IPS-15b (cell line): ENCODE data around the gene CCIN.
A peak's percentile ranks its signal among the peaks of the same experiment; 100 is the strongest.
"Not testable (repeated sequence)": the region's sequence is repeated elsewhere in the genome, so short reads cannot be mapped to it uniquely, and the experiment has no call there.

ENCODE experiments used
- H3K27me3 ChIP-seq: one replicate; pipeline ENCODE4 v1.6.1; 2013; ENCODE audit warnings: low read length; ENCODE audit not compliant: control insufficient read depth, insufficient read depth
- H3K36me3 ChIP-seq: one replicate; pipeline ENCODE4 v1.6.1; 2013; ENCODE audit warnings: low read length; ENCODE audit not compliant: control insufficient read depth, insufficient read depth
- H3K4me1 ChIP-seq: one replicate; pipeline ENCODE4 v1.6.1; 2013; ENCODE audit warnings: mild to moderate bottlenecking, low read length; ENCODE audit not compliant: control insufficient read depth, insufficient read depth
- H3K4me3 ChIP-seq: one replicate; pipeline ENCODE4 v1.5.1; 2013; ENCODE audit warnings: low read depth, low read length
- H3K9ac ChIP-seq: one replicate; pipeline ENCODE4 v1.6.1; 2013; ENCODE audit warnings: low read depth, mild to moderate bottlenecking, low read length
- H3K9me3 ChIP-seq: one replicate; pipeline ENCODE4 v1.6.1; 2013; ENCODE audit warnings: mild to moderate bottlenecking, low read length; ENCODE audit not compliant: control insufficient read depth, insufficient read depth

The CCIN gene

DNA sequence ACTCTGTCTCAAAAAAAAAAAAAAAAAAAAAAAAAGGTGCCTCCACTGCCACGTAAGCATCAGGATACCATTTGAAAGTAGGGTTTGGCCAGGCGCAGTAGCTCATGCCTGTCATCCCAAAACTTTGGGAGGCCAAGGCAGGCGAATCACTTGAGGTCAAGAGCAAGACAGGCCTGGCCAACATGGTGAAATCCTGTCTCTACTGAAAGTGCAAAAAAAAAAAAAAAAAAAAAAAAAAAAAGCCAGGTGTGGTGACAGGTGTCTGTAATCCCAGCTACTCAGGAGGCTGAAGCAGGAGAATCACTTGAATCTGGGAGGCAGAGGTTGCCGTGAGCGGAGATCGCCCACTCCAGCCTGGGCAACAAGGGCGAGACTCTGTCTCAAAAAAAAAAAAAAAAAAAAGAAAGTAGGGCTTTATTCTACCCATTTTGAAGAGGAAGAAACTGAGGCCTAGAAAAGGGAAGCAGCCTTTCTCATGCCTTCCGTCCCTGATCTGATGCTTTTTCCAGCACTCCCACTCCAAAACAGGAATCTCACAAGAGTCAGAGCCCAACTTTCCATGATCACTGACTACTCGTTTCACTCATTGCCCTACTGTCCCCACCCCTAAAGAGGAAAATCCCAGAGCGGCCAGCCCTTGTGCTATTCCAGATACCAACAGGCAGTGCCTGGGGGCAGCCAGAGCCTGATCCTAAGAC, 16.3 kb upstream of the CCIN start:
- no peaks in the 10 kb centered on the region for H3K36me3 ChIP-seq
- no peaks in the 10 kb centered on the region for H3K4me1 ChIP-seq

DNA sequence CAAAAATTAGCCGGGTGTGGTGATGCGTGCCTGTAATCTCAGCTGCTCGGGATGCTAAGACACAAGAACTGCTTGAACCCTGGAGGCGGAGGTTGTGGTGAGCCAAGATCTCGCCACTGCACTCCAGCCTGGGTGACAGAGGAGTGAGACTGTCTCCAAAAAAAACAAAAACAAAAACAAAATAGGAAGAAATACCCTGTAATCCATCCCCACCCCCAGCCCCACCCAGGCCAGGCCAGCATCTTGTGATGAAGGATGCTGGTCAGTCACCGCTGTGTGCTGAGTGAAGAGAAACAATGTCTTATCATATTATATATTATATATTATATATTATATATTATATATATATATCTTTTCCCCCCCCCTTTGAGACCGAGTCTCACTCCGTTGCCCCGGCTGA, 15.4 kb upstream of the CCIN start:
- H3K4me1 ChIP-seq: no peaks in the 10 kb centered on the region
- H3K9me3 ChIP-seq: peaks cover 5% of the 10 kb centered on the region
- H3K27me3 ChIP-seq: no peaks in the 10 kb centered on the region
- no peaks in the 10 kb centered on the region for H3K36me3 ChIP-seq
- H3K9ac ChIP-seq: no peak overlapping the region
- no peak overlapping the region for H3K4me3 ChIP-seq

More for the DNA sequence above, 16.3 kb upstream of the CCIN start:
- no peak overlapping the region for H3K4me3 ChIP-seq
- H3K9ac ChIP-seq: no peak overlapping the region
- peaks cover 5% of the 10 kb centered on the region for H3K9me3 ChIP-seq
- no peaks in the 10 kb centered on the region for H3K27me3 ChIP-seq

GRCh38 chr9:36154331-36154952, 14.7 kb upstream of the CCIN start:
- Histone ChIP-seq H3K9me3 (peaks cover 5% of the 10 kb centered on the region), H3K4me1 (no peaks in the 10 kb centered on the region), H3K9ac (no peak overlapping the region), H3K27me3 (no peaks in the 10 kb centered on the region), H3K4me3 (no peak overlapping the region), H3K36me3 (no peaks in the 10 kb centered on the region)

- Histone ChIP-seq H3K9ac (no peak overlapping the region), H3K4me3 (no peak overlapping the region), H3K36me3 (no peaks in the 10 kb centered on the region), H3K4me1 (no peaks in the 10 kb centered on the region), H3K9me3 (peaks cover 5% of the 10 kb centered on the region), H3K27me3 (no peaks in the 10 kb centered on the region)
Measured at GRCh38 chr9:36156116-36156515, 13.1 kb upstream of the CCIN start.

- H3K27me3 ChIP-seq: no peaks in the 10 kb centered on the region
- H3K4me3 ChIP-seq: no peak overlapping the region
Measured at GRCh38 chr9:36158122-36158521, 11.1 kb upstream of the CCIN start.

GRCh38 chr9:36158917-36159316, 10.3 kb upstream of the CCIN start:
- no peak overlapping the region for H3K9ac ChIP-seq
- peaks cover 14% of the 10 kb centered on the region for H3K4me1 ChIP-seq
- H3K36me3 ChIP-seq: no peaks in the 10 kb centered on the region
- H3K27me3 ChIP-seq: no peaks in the 10 kb centered on the region
- peaks cover 5% of the 10 kb centered on the region for H3K9me3 ChIP-seq
- H3K4me3 ChIP-seq: no peak overlapping the region

More at GRCh38 chr9:36158122-36158521, 11.1 kb upstream of the CCIN start:
- H3K9ac ChIP-seq: no peak overlapping the region
- H3K9me3 ChIP-seq: peaks cover 5% of the 10 kb centered on the region
- no peaks in the 10 kb centered on the region for H3K36me3 ChIP-seq
- peaks cover 9% of the 10 kb centered on the region for H3K4me1 ChIP-seq

DNA sequence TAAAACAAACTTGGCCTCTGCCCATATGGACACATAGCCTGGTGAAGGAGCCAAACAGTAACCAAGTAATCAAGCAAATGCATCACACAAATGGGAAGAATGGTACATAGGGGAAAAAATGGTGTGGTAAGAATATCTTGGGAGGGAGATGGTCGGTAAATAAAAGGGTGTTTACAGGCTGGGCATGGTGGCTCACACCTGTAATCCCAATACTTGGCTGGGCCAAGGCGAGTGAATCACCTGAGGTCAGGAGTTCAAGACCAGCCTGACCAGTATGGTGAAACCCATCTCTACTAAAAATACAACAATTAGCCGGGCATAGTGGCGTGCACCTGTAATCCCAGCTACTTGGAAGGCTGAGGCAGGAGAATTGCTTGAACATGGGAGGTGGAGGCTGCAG, 9.7 kb upstream of the CCIN start:
- H3K9me3 ChIP-seq, H3K4me3 ChIP-seq, H3K9ac ChIP-seq, H3K36me3 ChIP-seq, H3K27me3 ChIP-seq: not testable (repeated sequence)
- H3K4me1 ChIP-seq: peaks cover 17% of the 10 kb centered on the region

DNA sequence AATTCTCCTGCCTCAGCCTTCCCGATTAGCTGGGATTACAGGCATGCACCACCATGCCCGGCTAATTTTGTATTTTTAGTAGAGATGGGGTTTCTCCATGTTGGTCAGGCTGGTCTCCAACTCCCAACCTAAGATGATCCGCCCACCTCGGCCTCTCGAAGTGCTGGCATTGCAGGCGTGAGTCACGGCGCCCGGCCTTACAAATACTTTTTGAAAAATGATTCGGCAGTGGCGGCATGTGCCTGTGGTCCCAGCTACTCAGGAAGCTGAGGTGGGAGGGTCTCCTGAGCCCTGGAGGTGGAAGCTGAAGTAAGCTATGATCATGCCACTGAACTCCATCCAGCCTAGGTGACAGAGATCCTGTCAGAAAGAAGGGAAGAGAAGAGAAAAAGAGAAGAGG, 9.1 kb upstream of the CCIN start:
- not testable (repeated sequence) for H3K27me3 ChIP-seq, H3K9me3 ChIP-seq, H3K36me3 ChIP-seq, H3K4me3 ChIP-seq, H3K9ac ChIP-seq
- H3K4me1 ChIP-seq: peaks cover 21% of the 10 kb centered on the region

GRCh38 chr9:36161187-36161586, 8.0 kb upstream of the CCIN start:
- H3K27me3 ChIP-seq: no peaks in the 10 kb centered on the region
- H3K4me3 ChIP-seq: no peak overlapping the region
- peaks cover 21% of the 10 kb centered on the region for H3K4me1 ChIP-seq
- no peaks in the 10 kb centered on the region for H3K36me3 ChIP-seq
- peaks cover 5% of the 10 kb centered on the region for H3K9me3 ChIP-seq
- no peak overlapping the region for H3K9ac ChIP-seq

- H3K9ac ChIP-seq: no peak overlapping the region
- peaks cover 21% of the 10 kb centered on the region for H3K4me1 ChIP-seq
- no peaks in the 10 kb centered on the region for H3K27me3 ChIP-seq
- no peaks in the 10 kb centered on the region for H3K9me3 ChIP-seq
- no peaks in the 10 kb centered on the region for H3K36me3 ChIP-seq
- no peak overlapping the region for H3K4me3 ChIP-seq
Measured at GRCh38 chr9:36162211-36162738, 6.9 kb upstream of the CCIN start.

- Histone ChIP-seq H3K4me3 (no peak overlapping the region), H3K9ac (peak overlapping the region; percentile 3), H3K27me3 (no peaks in the 10 kb centered on the region), H3K36me3 (no peaks in the 10 kb centered on the region), H3K4me1 (peaks cover 21% of the 10 kb centered on the region), H3K9me3 (no peaks in the 10 kb centered on the region)
Measured at GRCh38 chr9:36163049-36163785, 6.0 kb upstream of the CCIN start.

DNA sequence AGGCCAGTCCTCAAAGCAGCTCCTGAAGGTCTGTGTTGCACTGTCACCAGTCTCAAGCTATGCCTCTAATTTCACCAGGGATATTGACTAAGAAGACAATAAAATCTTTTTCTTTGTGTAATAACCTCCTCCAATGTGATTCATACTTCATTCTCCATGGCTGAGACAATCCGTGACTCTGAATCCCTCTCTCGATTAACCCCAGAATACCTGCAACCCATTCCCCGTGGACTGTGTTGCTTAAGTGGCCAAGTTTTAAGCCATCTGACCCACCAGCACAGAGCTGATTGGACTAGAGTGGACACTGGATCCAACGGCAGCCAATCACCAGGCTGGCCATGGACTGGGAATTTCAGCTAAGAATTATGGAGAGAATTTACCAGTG, 5.4 kb upstream of the CCIN start:
- Histone ChIP-seq H3K4me3 (no peak overlapping the region), H3K4me1 (peaks cover 21% of the 10 kb centered on the region), H3K27me3 (peaks cover 2% of the 10 kb centered on the region), H3K36me3 (no peaks in the 10 kb centered on the region), H3K9ac (no peak overlapping the region), H3K9me3 (no peaks in the 10 kb centered on the region)
